Gastrocnemius medialis (tissue), 4 donors: ENCODE results near the gene KRTAP4-1.
"Not testable (repeated sequence)": the region's sequence is repeated elsewhere in the genome, so short reads cannot be mapped to it uniquely, and the experiment has no call there.

Source experiments
- CTCF ChIP-seq, 5 experiments: fragments of 450-650 bp in 3 of 5; fragments of 200-600 bp in 2 of 5; sonication (generic) in 2 of 5; IDR thresholded peaks in 4 of 5; conservative IDR thresholded peaks in 1 of 5; 1 replicate in 4 of 5; 2 replicates in 1 of 5; pipeline ENCODE4 v1.5.1; 2016 to 2019; ENCODE audit warnings: antibody characterized with exemption in 5 of 5, mild to moderate bottlenecking in 3 of 5, moderate library complexity in 3 of 5
- POLR2A ChIP-seq, 2 donors: fragments of 450-650 bp; IDR thresholded peaks; one replicate each; pipeline ENCODE4 v1.6.1; 2017; ENCODE audit warnings: antibody characterized with exemption in 2 of 2, mild to moderate bottlenecking in 2 of 2, moderate library complexity in 2 of 2

GRCh38 chr17:41232399-41233105 is 47.8 kb upstream of the KRTAP4-1 start, which contains the start of gene KRTAP9-3:
- not testable (repeated sequence) for TF ChIP-seq CTCF (IDR thresholded peaks at IDR 0.05 in 4 of 5, conservative IDR thresholded peaks at IDR 0.05 in 1 of 5); POLR2A (IDR thresholded peaks at IDR 0.05)
